ENCODE data around the gene FNTB.

Gene FNTB

DNA sequence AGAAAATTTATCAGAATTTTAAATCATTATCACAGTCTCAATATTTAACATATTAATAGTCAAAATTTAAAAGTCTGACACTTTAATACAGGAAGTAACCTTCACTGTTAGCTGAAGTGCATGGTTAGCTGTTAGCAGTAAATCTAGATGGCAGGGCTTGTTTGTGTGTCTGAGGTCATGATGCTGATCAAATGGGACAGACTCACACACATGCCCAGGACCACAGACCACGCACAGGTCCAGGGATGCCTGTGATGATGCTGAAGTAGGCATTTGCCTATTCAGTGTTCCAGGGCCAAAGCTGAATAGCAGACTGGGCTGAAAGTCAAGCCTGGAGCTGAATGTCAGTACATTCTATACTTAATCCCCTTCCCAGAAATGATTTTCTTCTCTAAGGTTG is 20.5 kb downstream of the FNTB start:
- H2AFZ ChIP-seq (ENCODE audit: low read depth, low read length), result no peak overlapping the region
- H3K9me3 ChIP-seq (ENCODE audit: insufficient read depth, low read length), result no peaks in the 10 kb centered on the region
- H3K36me3 ChIP-seq (replicated peaks; ENCODE audit: low read depth, low read length), result peaks cover 2% of the 10 kb centered on the region
- peaks cover 5% of the 10 kb centered on the region; the same call in 1 of the 2 replicates for H4K20me1 ChIP-seq (ENCODE audit: insufficient read depth, low read length)
- TF ChIP-seq CTCF (IDR thresholded peaks at IDR 0.05; ENCODE audit: low read depth, low read length), result no peak
- TF ChIP-seq EZH2phosphoT487 (IDR thresholded peaks at IDR 0.05; ENCODE audit: low read depth), result no peak
- H3K4me1 ChIP-seq (ENCODE audit: low read length), result peaks cover 16% of the 10 kb centered on the region
- H3K4me3 ChIP-seq (ENCODE audit: low read length), result no peak overlapping the region
- H3K27me3 ChIP-seq (ENCODE audit: low read depth, low read length), result no peaks in the 10 kb centered on the region
- H3K27ac ChIP-seq (ENCODE audit: low read length), result no peak overlapping the region
- H3K9ac ChIP-seq (ENCODE audit: low read length), result no peak overlapping the region
- H3K4me2 ChIP-seq (ENCODE audit: low read length), result no peak overlapping the region
- peaks cover 12% of the 10 kb centered on the region for H3K79me2 ChIP-seq (ENCODE audit: low read length)

- Histone ChIP-seq H3K79me2 (ENCODE audit: low read length) (no peaks in the 10 kb centered on the region), H3K4me1 (ENCODE audit: low read length) (no peaks in the 10 kb centered on the region), H3K27me3 (ENCODE audit: low read depth, low read length) (no peaks in the 10 kb centered on the region), H3K4me3 (ENCODE audit: low read length) (no peak overlapping the region), H3K36me3 (replicated peaks; ENCODE audit: low read depth, low read length) (peaks cover 3% of the 10 kb centered on the region), H3K27ac (ENCODE audit: low read length) (no peak overlapping the region), H3K4me2 (ENCODE audit: low read length) (no peak overlapping the region), H2AFZ (ENCODE audit: low read depth, low read length) (no peak overlapping the region), H4K20me1 (ENCODE audit: insufficient read depth, low read length) (no peaks in the 10 kb centered on the region), H3K9ac (ENCODE audit: low read length) (no peak overlapping the region), H3K9me3 (ENCODE audit: insufficient read depth, low read length) (no peaks in the 10 kb centered on the region)
- TF ChIP-seq CTCF (IDR thresholded peaks at IDR 0.05; ENCODE audit: low read depth, low read length) (no peak), EZH2phosphoT487 (IDR thresholded peaks at IDR 0.05; ENCODE audit: low read depth) (no peak)
Observed at GRCh38 chr14:65010211-65010931, 23.7 kb downstream of the FNTB start.

GRCh38 chr14:65011538-65011937 is 24.8 kb downstream of the FNTB start:
- Histone ChIP-seq H3K4me2 (ENCODE audit: low read length) (no peak overlapping the region), H3K79me2 (ENCODE audit: low read length) (no peaks in the 10 kb centered on the region), H3K9me3 (ENCODE audit: insufficient read depth, low read length) (no peaks in the 10 kb centered on the region), H3K9ac (ENCODE audit: low read length) (no peak overlapping the region), H2AFZ (ENCODE audit: low read depth, low read length) (no peak overlapping the region), H3K36me3 (replicated peaks; ENCODE audit: low read depth, low read length) (peaks cover 5% of the 10 kb centered on the region), H3K4me3 (ENCODE audit: low read length) (no peak overlapping the region), H3K4me1 (ENCODE audit: low read length) (no peaks in the 10 kb centered on the region), H3K27me3 (ENCODE audit: low read depth, low read length) (no peaks in the 10 kb centered on the region), H3K27ac (ENCODE audit: low read length) (no peak overlapping the region), H4K20me1 (ENCODE audit: insufficient read depth, low read length) (no peaks in the 10 kb centered on the region)
- TF ChIP-seq EZH2phosphoT487 (IDR thresholded peaks at IDR 0.05; ENCODE audit: low read depth) (no peak), CTCF (IDR thresholded peaks at IDR 0.05; ENCODE audit: low read depth, low read length) (no peak)

DNA sequence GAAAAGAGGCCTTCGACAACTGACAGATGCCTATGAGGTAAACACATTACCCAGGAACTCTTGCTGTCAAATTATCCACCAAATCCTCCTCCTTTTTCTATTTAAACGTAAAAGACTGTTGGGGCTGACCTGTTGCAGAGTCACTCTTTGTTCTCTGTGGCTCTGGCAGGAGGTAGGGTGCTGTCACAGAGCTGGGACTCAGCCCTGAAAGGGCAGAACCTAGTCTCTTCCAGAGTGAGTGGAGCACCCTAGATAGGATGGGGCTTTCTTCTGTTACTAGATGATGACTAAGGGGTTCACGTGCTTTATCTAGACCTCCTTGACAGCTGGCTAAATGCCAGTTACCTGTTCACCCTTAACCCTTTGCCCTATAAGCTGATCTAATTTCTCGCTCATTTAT is 25.7 kb downstream of the FNTB start:
- Histone ChIP-seq H4K20me1 (ENCODE audit: insufficient read depth, low read length) (no peaks in the 10 kb centered on the region), H3K27me3 (ENCODE audit: low read depth, low read length) (no peaks in the 10 kb centered on the region), H3K79me2 (ENCODE audit: low read length) (no peaks in the 10 kb centered on the region), H3K4me3 (ENCODE audit: low read length) (no peak overlapping the region), H3K36me3 (replicated peaks; ENCODE audit: low read depth, low read length) (peaks cover 5% of the 10 kb centered on the region), H3K27ac (ENCODE audit: low read length) (no peak overlapping the region), H3K9me3 (ENCODE audit: insufficient read depth, low read length) (no peaks in the 10 kb centered on the region), H3K4me2 (ENCODE audit: low read length) (no peak overlapping the region), H3K4me1 (ENCODE audit: low read length) (no peaks in the 10 kb centered on the region), H2AFZ (ENCODE audit: low read depth, low read length) (no peak overlapping the region), H3K9ac (ENCODE audit: low read length) (no peak overlapping the region)
- TF ChIP-seq CTCF (IDR thresholded peaks at IDR 0.05; ENCODE audit: low read depth, low read length), result no peak
